Lower leg skin (tissue), 3 donors: ENCODE results near the gene GPR4.

Source experiments
- CTCF ChIP-seq, 3 donors: fragments of 450-650 bp; IDR thresholded peaks; one replicate each; pipeline ENCODE4 v1.5.1; 2016; ENCODE audit warnings: antibody characterized with exemption in 3 of 3, mild to moderate bottlenecking in 3 of 3, moderate library complexity in 2 of 3
- POLR2A ChIP-seq, 2 donors: fragments of 450-650 bp; IDR thresholded peaks; one replicate each; pipeline ENCODE4 v1.6.1; 2016 to 2017; ENCODE audit warnings: antibody characterized with exemption in 2 of 2, mild to moderate bottlenecking in 1 of 2, moderate library complexity in 1 of 2

- no peak for TF ChIP-seq POLR2A (IDR thresholded peaks at IDR 0.05)
- no peak for TF ChIP-seq CTCF (IDR thresholded peaks at IDR 0.05)
These were observed 22.0 kb upstream of the GPR4 start for GRCh38 chr19:45623984-45624383.
